Measurements from ENCODE around the gene CUTA. TPM values are rescaled to one million over a fixed set of nuclear protein-coding genes. Genes with fewer than 3 reads are reported as not detected.

Gene CUTA
- total RNA-seq, 1 experiment from 2014 or later = 257 TPM

DNA sequence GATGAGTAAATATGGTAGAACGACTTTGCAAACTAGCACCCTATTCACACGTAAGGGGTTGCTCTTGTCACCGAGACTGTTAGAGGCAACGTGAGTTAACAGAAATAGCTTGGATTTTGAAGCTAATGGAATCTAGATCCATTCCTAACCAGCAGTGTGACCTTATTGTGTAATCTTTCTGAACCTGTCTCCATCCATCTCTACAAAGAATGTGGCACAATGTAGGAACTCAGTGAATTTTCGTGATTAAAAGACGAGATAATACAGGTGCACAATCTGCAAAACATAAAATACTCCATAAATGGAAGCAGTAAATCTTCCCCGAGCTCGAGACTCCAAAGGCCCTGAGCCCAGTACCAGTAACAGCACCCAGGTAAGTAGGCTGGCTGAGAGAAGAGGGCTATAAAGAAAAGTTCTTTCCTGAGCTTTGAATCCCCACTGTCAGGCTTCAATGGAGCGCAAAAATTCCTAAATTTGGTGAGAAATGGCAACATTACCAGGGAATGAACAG is 27.1 kb downstream of the CUTA start:
- no peak overlapping the region for H3K23ac ChIP-seq (ENCODE audit: insufficient read length, low read depth, low read length)
- no peak overlapping the region for H2BK12ac ChIP-seq (ENCODE audit: insufficient read length, low read depth, low read length)
- no CpG with 5 or more reads among the region's 9 CpGs for WGBS (ENCODE audit: extremely low coverage, insufficient read length, low lambda C conversion rate)
- H3K9me3 ChIP-seq (ENCODE audit: control insufficient read depth, low read depth, low read length) = no peaks in the 10 kb centered on the region
- peak overlapping the region; percentile 20 for H3T11ph ChIP-seq (ENCODE audit: low read length)
- H4K5ac ChIP-seq (ENCODE audit: insufficient read length, low read depth, low read length) = no peak overlapping the region
- peak overlapping the region; percentile 94 for H3K4me3 Mint-ChIP-seq
- no peak overlapping the region for H4K91ac ChIP-seq (ENCODE audit: insufficient read length, low read depth, low read length)
- peaks cover 2% of the 10 kb centered on the region; the same call in 1 of the 2 replicates for H3K4me1 ChIP-seq (ENCODE audit: insufficient read depth, low read length)
- no peak overlapping the region for H2BK20ac ChIP-seq (ENCODE audit: low read depth, low read length, poor library complexity, severe bottlenecking)
- H3K27ac Mint-ChIP-seq = peak overlapping the region; percentile 91 to 97 (median 94)
- peaks cover 34 to 36% of the 10 kb centered on the region in 2 experiments for H3K4me1 Mint-ChIP-seq
- H2BK120ac ChIP-seq (ENCODE audit: low read depth, low read length, poor library complexity, severe bottlenecking) = no peak overlapping the region
- no peaks in the 10 kb centered on the region for H3K9me3 Mint-ChIP-seq
- peak overlapping the region; percentile 41 for H3K4me2 ChIP-seq (ENCODE audit: insufficient read depth, insufficient read length, low read length)
- peaks cover 34% of the 10 kb centered on the region for H3K79me2 ChIP-seq (ENCODE audit: insufficient read depth, low read length)
- no peak overlapping the region for H4K8ac ChIP-seq (replicated peaks; ENCODE audit: insufficient read length, low read depth, low read length)
- TF ChIP-seq, protein P1, sequence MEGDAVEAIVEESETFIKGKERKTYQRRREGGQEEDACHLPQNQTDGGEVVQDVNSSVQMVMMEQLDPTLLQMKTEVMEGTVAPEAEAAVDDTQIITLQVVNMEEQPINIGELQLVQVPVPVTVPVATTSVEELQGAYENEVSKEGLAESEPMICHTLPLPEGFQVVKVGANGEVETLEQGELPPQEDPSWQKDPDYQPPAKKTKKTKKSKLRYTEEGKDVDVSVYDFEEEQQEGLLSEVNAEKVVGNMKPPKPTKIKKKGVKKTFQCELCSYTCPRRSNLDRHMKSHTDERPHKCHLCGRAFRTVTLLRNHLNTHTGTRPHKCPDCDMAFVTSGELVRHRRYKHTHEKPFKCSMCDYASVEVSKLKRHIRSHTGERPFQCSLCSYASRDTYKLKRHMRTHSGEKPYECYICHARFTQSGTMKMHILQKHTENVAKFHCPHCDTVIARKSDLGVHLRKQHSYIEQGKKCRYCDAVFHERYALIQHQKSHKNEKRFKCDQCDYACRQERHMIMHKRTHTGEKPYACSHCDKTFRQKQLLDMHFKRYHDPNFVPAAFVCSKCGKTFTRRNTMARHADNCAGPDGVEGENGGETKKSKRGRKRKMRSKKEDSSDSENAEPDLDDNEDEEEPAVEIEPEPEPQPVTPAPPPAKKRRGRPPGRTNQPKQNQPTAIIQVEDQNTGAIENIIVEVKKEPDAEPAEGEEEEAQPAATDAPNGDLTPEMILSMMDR (conservative IDR thresholded peaks at IDR 0.05) = no peak
- H3K36me3 Mint-ChIP-seq (ENCODE audit: insufficient read depth in 1 of 3, low read depth in 3 of 3) = peaks cover 5 to 15% (median 6%) of the 10 kb centered on the region in 3 experiments; a peak in 6 of 7 replicates
- no peak overlapping the region; the same call in 1 of the 2 replicates for H3K14ac ChIP-seq (ENCODE audit: insufficient read depth, low read length)
- H2BK5ac ChIP-seq (ENCODE audit: insufficient read length, low read length) = peak overlapping the region; percentile 66
- no peak overlapping the region for H3K4ac ChIP-seq (ENCODE audit: low read depth, low read length)
- H4K20me1 ChIP-seq (ENCODE audit: control insufficient read depth, insufficient read depth, insufficient read length) = no peaks in the 10 kb centered on the region
- no peak overlapping the region for H3K56ac ChIP-seq (ENCODE audit: insufficient read length, low read depth, low read length)
- peak overlapping the region; percentile 59 for H3K9ac ChIP-seq (ENCODE audit: extremely low read depth, insufficient read length, low read length)
- H3K27me3 Mint-ChIP-seq (ENCODE audit: low read depth) = no peaks in the 10 kb centered on the region
- H2AFZ ChIP-seq (ENCODE audit: low read length) = peak overlapping the region; percentile 50
- no peak overlapping the region for H2AK5ac ChIP-seq (ENCODE audit: insufficient read length, low read length)
- DNase-seq = no peak
- H3K23me2 ChIP-seq (ENCODE audit: insufficient read length, low read depth, low read length, poor library complexity, severe bottlenecking) = peaks cover 10% of the 10 kb centered on the region
- H2BK15ac ChIP-seq (ENCODE audit: low read depth, low read length) = no peak overlapping the region
- H3K79me1 ChIP-seq (ENCODE audit: insufficient read depth, low read depth, low read length, poor library complexity, severe bottlenecking) = peaks cover 8% of the 10 kb centered on the region
- H3K18ac ChIP-seq (ENCODE audit: insufficient read length, low read depth, low read length) = no peak overlapping the region
- H3K27me3 ChIP-seq (ENCODE audit: insufficient read depth, low read length) = no peaks in the 10 kb centered on the region
- H3K27ac ChIP-seq (ENCODE audit: insufficient read length, low read depth, low read length) = peak overlapping the region; percentile 73

Measured in H9 (cell line).